K562 (cell line): ENCODE results near the gene WT1. TPM values are rescaled to one million over a fixed set of nuclear protein-coding genes. Genes with fewer than 3 reads are reported as not detected.

Source experiments
- ATAC-seq: fragments of 200-7000 bp; cut with Tn5 transposase; 3 replicates; pipeline ENCODE4 v1.9.1; 2020; ENCODE audit warnings: moderate library complexity
- BruUV-seq: library from RNA; stranded (reverse); fragments of 400-500 nt; replicated peaks from 2 replicates; lab custom pipeline; 2021; lab: Mats Ljungman, UMichigan
- CTCF ChIA-PET: fragments of 300-600 bp; formaldehyde crosslinking; extraction: SDS; loops from one replicate; lab custom pipeline; 2021; ENCODE audit warnings: low intra/inter-chr PET ratio; lab: Yijun Ruan, JAX
- POLR2A ChIA-PET: fragments of 300-600, 350-650 bp; sonication (Branson Sonifier 250); formaldehyde crosslinking; extraction: SDS; loops from one replicate; lab custom pipeline; 2021; ENCODE audit warnings: antibody characterized with exemption, inconsistent platforms; lab: Yijun Ruan, JAX
- DNase-seq, 4 experiments: peaks; one replicate each; pipeline versions ENCODE4 v3.0.0 to v3.0.0-alpha.2; 2011 to 2018; ENCODE audit warnings: low spot score in 3 of 4, mixed read lengths in 3 of 4; ENCODE audit errors: extremely low read depth in 1 of 4
- FAIRE-seq: peaks from 2 replicates; lab custom pipeline; 2011; peaks lifted over from hg19 to GRCh38; lab: Jason Lieb, UNC
- H2AFZ ChIP-seq: 2 replicates; pipeline ENCODE4 v1.6.0; 2011; ENCODE audit warnings: low read depth, low read length, control low read depth, inconsistent platforms
- H3K27ac ChIP-seq: fragments of 200-600 bp; 3 replicates; pipeline ENCODE4 v1.8.0; 2011; ENCODE audit warnings: low read depth, mild to moderate bottlenecking, control low read depth, inconsistent platforms, low read length, moderate library complexity, mixed read lengths; ENCODE audit errors: extremely low read depth
- H3K27me3 ChIP-seq, 2 experiments: fragments of 300-600 bp in 1 of 2; 2 replicates in 1 of 2; 3 replicates in 1 of 2; pipeline versions ENCODE4 v1.6.0 to v1.8.0; 2011; ENCODE audit warnings: inconsistent platforms in 2 of 2, low read length in 2 of 2, mild to moderate bottlenecking in 1 of 2, mixed read lengths in 1 of 2, moderate library complexity in 1 of 2; ENCODE audit not compliant: control insufficient read depth in 2 of 2, insufficient read depth in 2 of 2
- H3K36me3 ChIP-seq: fragments of 300-600 bp; 3 replicates; pipeline ENCODE4 v1.8.0; 2011; ENCODE audit warnings: mild to moderate bottlenecking, low read length, inconsistent platforms; ENCODE audit not compliant: control insufficient read depth, insufficient read depth
- H3K4me1 ChIP-seq, 2 experiments: fragments of 200-600 bp in 1 of 2; replicated peaks in 1 of 2; 2 replicates in 1 of 2; 3 replicates in 1 of 2; pipeline versions ENCODE4 v1.5.1 to v1.8.0; 2011; ENCODE audit warnings: inconsistent platforms in 2 of 2, low read length in 2 of 2, mild to moderate bottlenecking in 1 of 2, mixed read lengths in 1 of 2, moderate library complexity in 1 of 2; ENCODE audit not compliant: control insufficient read depth in 2 of 2, insufficient read depth in 2 of 2
- H3K4me2 ChIP-seq: 2 replicates; pipeline ENCODE4 v1.6.1; 2011; ENCODE audit warnings: low read length, control low read depth, inconsistent platforms, mixed read lengths; ENCODE audit not compliant: insufficient read depth
- H3K4me3 ChIP-seq: fragments of 200-600 bp; sonication (generic), shearing (Covaris generic); 2 replicates; pipeline ENCODE4 v1.5.1; 2016; ENCODE audit warnings: control low read depth, inconsistent platforms
- H3K79me2 ChIP-seq: fragments of 200-600 bp; 3 replicates; pipeline ENCODE4 v1.8.0; 2011; ENCODE audit warnings: low read length, inconsistent platforms; ENCODE audit not compliant: control insufficient read depth, insufficient read depth
- H3K9ac ChIP-seq, 2 experiments: 2 replicates each; pipeline versions ENCODE4 v1.6.0 to v1.6.1; 2011; ENCODE audit warnings: low read depth in 2 of 2, low read length in 2 of 2, control low read depth in 1 of 2, inconsistent platforms in 1 of 2, mild to moderate bottlenecking in 1 of 2, mixed read lengths in 1 of 2; ENCODE audit not compliant: insufficient read depth in 1 of 2
- H3K9me1 ChIP-seq: one replicate; pipeline ENCODE4 v1.6.0; 2011; ENCODE audit warnings: inconsistent platforms, mild to moderate bottlenecking, low read length, moderate library complexity; ENCODE audit not compliant: control insufficient read depth, insufficient read depth
- H3K9me3 ChIP-seq: replicated peaks from 2 replicates; pipeline ENCODE4 v1.5.1; 2011; ENCODE audit warnings: low read depth, low read length, inconsistent platforms; ENCODE audit not compliant: control insufficient read depth, insufficient read depth
- H4K20me1 ChIP-seq: replicated peaks from 2 replicates; pipeline ENCODE4 v1.6.1; 2011; ENCODE audit warnings: low read length, inconsistent platforms, mixed read lengths; ENCODE audit not compliant: control insufficient read depth, insufficient read depth
- GTF2A2 ChIP-seq: IDR thresholded peaks from 2 replicates; pipeline ENCODE4 v1.6.1; 2016; ENCODE audit warnings: mild to moderate bottlenecking, missing genetic modification characterization, missing compliant biosample characterization
- IRF9 ChIP-seq: fragments of 450-650 bp; IDR thresholded peaks from 2 replicates; pipeline ENCODE4 v1.6.1; 2016; ENCODE audit warnings: missing biosample characterization, missing genetic modification characterization
- LCOR ChIP-seq: sonication (generic); formaldehyde crosslinking; IDR thresholded peaks from 2 replicates; pipeline ENCODE4 v1.8.0; 2022; ENCODE audit warnings: mild to moderate bottlenecking, missing genetic modification reagents
- VEZF1 ChIP-seq: fragments of 200-800 bp; sonication (Bioruptor generic); IDR thresholded peaks from 2 replicates; pipeline ENCODE4 v1.6.1; 2017; ENCODE audit warnings: missing genetic modification characterization, missing compliant biosample characterization
- ZFPM2 ChIP-seq: fragments of 250-450 bp; sonication (Bioruptor Pico); IDR thresholded peaks from 2 replicates; pipeline ENCODE4 v1.5.1; 2022; ENCODE audit warnings: mild to moderate bottlenecking
- ZNF707 ChIP-seq: fragments of 250-450 bp; sonication (Bioruptor Pico); conservative IDR thresholded peaks from 2 replicates; pipeline ENCODE4 v1.8.0; 2022; ENCODE audit warnings: inconsistent platforms, mild to moderate bottlenecking, moderate library complexity
- ZNF77 ChIP-seq: fragments of 250-450 bp; sonication (Bioruptor Pico); IDR thresholded peaks from 2 replicates; pipeline ENCODE4 v1.5.0; 2020
- ZSCAN29 ChIP-seq: fragments of 450-650 bp; IDR thresholded peaks from 2 replicates; pipeline ENCODE4 v1.6.1; 2017
- WGBS: fragments of 100-300 bp; shearing (Covaris generic); methylation state at CpG from one replicate; pipeline ENCODE4 v1.1.6; 2016; ENCODE audit warnings: low coverage, mixed read lengths; ENCODE audit not compliant: insufficient coverage; ENCODE audit errors: missing lambda C conversion rate; 5-methylcytosine and 5-hydroxymethylcytosine counted together
- in situ Hi-C: fragments of 300-500 bp; cut with MboI; formaldehyde crosslinking; loops from 4 replicates; pipeline ENCODE4 v1.15.0; 2018; ENCODE audit warnings: inconsistent platforms, mixed read lengths
- intact Hi-C: fragments of 100-400 bp; cut with micrococcal nuclease; formaldehyde crosslinking; loops from 2 replicates; pipeline ENCODE4 v1.14.2; 2022
- polyA plus RNA-seq, 8 experiments: library from polyadenylated mRNA; depleted of rRNA in 4 of 8; stranded (reverse) in 5 of 8; unstranded in 3 of 8; fragments of >200 nt; fragmentation: Nextera tagmentation in 2 of 8; fragmentation: Illumina TruSeq in 1 of 8; extraction: Ambion mirVana in 2 of 8; extraction: Trizol in 1 of 8; gene quantifications; 2 replicates each; pipeline versions ENCODE4 v1.2.1 to v1.2.3, GENCODE V29; 2011 to 2014; ENCODE audit warnings: inconsistent platforms in 1 of 8, missing spikeins in 1 of 8
- total RNA-seq, 7 experiments: library from RNA; depleted of rRNA in 6 of 7; stranded (reverse); fragments of >200 nt in 6 of 7; fragmentation: Illumina TruSeq in 2 of 7; extraction: Trizol in 2 of 7; gene quantifications; 2 replicates each; pipeline versions ENCODE4 v1.2.1 to v1.2.3, GENCODE V29; 2011 to 2021; ENCODE audit warnings: low replicate concordance in 1 of 7
- TF ChIP-seq, protein P1 (sequence below), 2 experiments: fragments of 450-650 bp in 1 of 2; sonication (generic) in 1 of 2; formaldehyde crosslinking in 1 of 2; IDR thresholded peaks; 2 replicates each; pipeline versions ENCODE4 v1.7.1 to v1.9.0; 2016 to 2022; ENCODE audit warnings: inconsistent platforms in 1 of 2, mild to moderate bottlenecking in 1 of 2, missing genetic modification reagents in 1 of 2

The WT1 gene
- total and polyA plus RNA-seq, 9 of the 15 experiments (the other 6 are each of a cell fraction or from before 2014, with no cell fraction given) = 7.1 to 33.8 (median 19.4) TPM

DNA sequence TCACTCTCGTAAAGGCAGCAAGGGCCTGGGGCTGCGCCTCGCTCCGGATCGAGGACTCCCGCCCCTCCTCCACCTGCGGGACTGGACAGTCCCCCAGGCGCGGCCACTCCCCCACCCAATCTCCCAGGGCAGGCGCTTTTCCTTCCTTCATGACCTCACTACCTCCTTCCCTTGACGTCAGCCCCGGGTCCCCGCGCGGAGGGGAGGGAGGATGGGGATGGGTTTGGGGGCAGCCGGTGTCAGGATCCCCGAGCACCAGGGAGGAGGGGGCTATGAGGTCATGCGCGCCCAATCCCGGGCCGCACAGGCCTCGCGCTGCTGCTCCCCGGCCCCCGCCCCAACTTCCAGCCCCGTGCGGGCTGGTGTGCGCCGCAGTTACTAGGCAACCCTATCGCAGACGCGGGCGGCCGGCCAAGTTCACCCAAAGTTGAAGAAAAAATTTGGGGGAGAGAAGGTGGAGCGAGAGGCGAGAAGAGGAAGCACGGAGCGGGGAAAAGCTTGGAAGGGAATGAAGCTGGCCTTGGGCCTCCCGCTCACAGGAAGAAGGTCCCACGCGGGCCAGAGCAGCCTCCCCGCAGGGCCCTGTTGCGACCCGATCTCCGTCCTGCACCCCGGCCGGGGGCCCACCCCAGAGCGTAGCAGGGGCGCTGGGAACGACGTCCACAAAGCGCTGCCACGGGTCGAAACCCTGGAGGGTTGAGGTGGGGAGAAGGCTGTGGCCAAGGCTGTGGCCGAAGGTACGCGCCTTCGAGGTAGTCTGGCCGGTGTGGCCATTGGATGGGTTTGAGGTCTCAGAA lies 8.3 kb downstream of the WT1 start:
- Histone ChIP-seq H3K9ac (peak overlapping the region; percentile 45 to 87), H3K9me1 (no peaks in the 10 kb centered on the region), H3K4me2 (peak overlapping the region; percentile 39; the same call in 1 of the 2 replicates), H3K4me3 (no peak overlapping the region), H3K4me1 (peaks cover 35 to 53% of the 10 kb centered on the region in 2 experiments), H2AFZ (peak overlapping the region; percentile 44; the same call in 1 of the 2 replicates), H3K36me3 (peaks cover 81% of the 10 kb centered on the region), H3K9me3 (peaks cover 8% of the 10 kb centered on the region; the same call in 1 of the 2 replicates), H3K27me3 (no peaks in the 10 kb centered on the region), H4K20me1 (no peaks in the 10 kb centered on the region), H3K27ac (peak overlapping the region; percentile 79), H3K79me2 (peaks cover 90% of the 10 kb centered on the region)
- 53% methylated on average over 30 of the region's 59 CpGs for WGBS
- ChIA-PET POLR2A (interaction anchor here (0.6 to 1.6 kb wide), 2 partner anchors 21 to 158 kb away, joined by 3 read pairs; no protein-coding TSS in a partner anchor), CTCF (no interaction called here)
- TSS peak; percentile 78 for BruUV-seq
- in situ Hi-C loops (no loop called here), intact Hi-C loops (no loop called here)
- FAIRE-seq (no peak), DNase-seq (peak; percentile 72 to 84 (median 80)), ATAC-seq (peak; percentile 87)
- TF ChIP-seq LCOR (CRISPR knock-in tag) = peak; percentile 99
- TF ChIP-seq ZFPM2 (CRISPR knock-in tag) = no peak
- TF ChIP-seq GTF2A2 (tag) = no peak
- no peak for TF ChIP-seq ZNF707 (CRISPR knock-in tag)
- TF ChIP-seq VEZF1 (CRISPR knock-in tag) = peak; percentile 93
- TF ChIP-seq IRF9 (tag) = no peak
- no peak for TF ChIP-seq ZNF77 (CRISPR knock-in tag)
- TF ChIP-seq, protein P1, sequence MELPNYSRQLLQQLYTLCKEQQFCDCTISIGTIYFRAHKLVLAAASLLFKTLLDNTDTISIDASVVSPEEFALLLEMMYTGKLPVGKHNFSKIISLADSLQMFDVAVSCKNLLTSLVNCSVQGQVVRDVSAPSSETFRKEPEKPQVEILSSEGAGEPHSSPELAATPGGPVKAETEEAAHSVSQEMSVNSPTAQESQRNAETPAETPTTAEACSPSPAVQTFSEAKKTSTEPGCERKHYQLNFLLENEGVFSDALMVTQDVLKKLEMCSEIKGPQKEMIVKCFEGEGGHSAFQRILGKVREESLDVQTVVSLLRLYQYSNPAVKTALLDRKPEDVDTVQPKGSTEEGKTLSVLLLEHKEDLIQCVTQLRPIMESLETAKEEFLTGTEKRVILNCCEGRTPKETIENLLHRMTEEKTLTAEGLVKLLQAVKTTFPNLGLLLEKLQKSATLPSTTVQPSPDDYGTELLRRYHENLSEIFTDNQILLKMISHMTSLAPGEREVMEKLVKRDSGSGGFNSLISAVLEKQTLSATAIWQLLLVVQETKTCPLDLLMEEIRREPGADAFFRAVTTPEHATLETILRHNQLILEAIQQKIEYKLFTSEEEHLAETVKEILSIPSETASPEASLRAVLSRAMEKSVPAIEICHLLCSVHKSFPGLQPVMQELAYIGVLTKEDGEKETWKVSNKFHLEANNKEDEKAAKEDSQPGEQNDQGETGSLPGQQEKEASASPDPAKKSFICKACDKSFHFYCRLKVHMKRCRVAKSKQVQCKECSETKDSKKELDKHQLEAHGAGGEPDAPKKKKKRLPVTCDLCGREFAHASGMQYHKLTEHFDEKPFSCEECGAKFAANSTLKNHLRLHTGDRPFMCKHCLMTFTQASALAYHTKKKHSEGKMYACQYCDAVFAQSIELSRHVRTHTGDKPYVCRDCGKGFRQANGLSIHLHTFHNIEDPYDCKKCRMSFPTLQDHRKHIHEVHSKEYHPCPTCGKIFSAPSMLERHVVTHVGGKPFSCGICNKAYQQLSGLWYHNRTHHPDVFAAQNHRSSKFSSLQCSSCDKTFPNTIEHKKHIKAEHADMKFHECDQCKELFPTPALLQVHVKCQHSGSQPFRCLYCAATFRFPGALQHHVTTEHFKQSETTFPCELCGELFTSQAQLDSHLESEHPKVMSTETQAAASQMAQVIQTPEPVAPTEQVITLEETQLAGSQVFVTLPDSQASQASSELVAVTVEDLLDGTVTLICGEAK (IDR thresholded peaks at IDR 0.05) = no peak
- TF ChIP-seq, protein P1 (CRISPR knock-in tag; IDR thresholded peaks at IDR 0.05) = no peak
- TF ChIP-seq ZSCAN29 = no peak
